22Rv1 (cell line): Measurements from ENCODE around the gene PACS1.

Source experiments
- ZFX ChIP-seq: fragments of 450-650 bp; IDR thresholded peaks from 2 replicates; pipeline ENCODE4 v1.6.1; 2017; ENCODE audit warnings: antibody characterized with exemption, borderline replicate concordance
- TF ChIP-seq, protein P1 (sequence below): fragments of 450-650 bp; IDR thresholded peaks from 2 replicates; pipeline ENCODE4 v1.5.1; 2017; ENCODE audit warnings: mild to moderate bottlenecking

- TF ChIP-seq, protein P1, sequence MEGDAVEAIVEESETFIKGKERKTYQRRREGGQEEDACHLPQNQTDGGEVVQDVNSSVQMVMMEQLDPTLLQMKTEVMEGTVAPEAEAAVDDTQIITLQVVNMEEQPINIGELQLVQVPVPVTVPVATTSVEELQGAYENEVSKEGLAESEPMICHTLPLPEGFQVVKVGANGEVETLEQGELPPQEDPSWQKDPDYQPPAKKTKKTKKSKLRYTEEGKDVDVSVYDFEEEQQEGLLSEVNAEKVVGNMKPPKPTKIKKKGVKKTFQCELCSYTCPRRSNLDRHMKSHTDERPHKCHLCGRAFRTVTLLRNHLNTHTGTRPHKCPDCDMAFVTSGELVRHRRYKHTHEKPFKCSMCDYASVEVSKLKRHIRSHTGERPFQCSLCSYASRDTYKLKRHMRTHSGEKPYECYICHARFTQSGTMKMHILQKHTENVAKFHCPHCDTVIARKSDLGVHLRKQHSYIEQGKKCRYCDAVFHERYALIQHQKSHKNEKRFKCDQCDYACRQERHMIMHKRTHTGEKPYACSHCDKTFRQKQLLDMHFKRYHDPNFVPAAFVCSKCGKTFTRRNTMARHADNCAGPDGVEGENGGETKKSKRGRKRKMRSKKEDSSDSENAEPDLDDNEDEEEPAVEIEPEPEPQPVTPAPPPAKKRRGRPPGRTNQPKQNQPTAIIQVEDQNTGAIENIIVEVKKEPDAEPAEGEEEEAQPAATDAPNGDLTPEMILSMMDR: no peak
- TF ChIP-seq ZFX: no peak
Measured at GRCh38 chr11:66143996-66144678, 74.1 kb downstream of the PACS1 start.
